A673 (cell line): ENCODE measurements around the gene GAB1. TPM values are rescaled to one million over a fixed set of nuclear protein-coding genes. Genes with fewer than 3 reads are reported as not detected.

ENCODE experiments used
- BruUV-seq: library from RNA; stranded (reverse); fragments of 400-500 nt; replicated peaks from 2 replicates; lab custom pipeline; 2021; lab: Mats Ljungman, UMichigan
- CTCF ChIA-PET: fragments of 300-600 bp; sonication (Branson Sonifier 250); formaldehyde crosslinking; loops from one replicate; lab custom pipeline; 2022; ENCODE audit warnings: antibody characterized with exemption; lab: Charles Lee
- POLR2A ChIA-PET: fragments of 300-600 bp; sonication (Branson Sonifier 250); formaldehyde crosslinking; loops from one replicate; lab custom pipeline; 2022; ENCODE audit warnings: antibody characterized with exemption; ENCODE audit not compliant: low non-redundant PET; lab: Charles Lee
- DNase-seq: peaks from one replicate; pipeline ENCODE4 v3.0.0-alpha.2; 2015; ENCODE audit warnings: low spot score
- H3K27ac ChIP-seq: fragments of 200-600 bp; sonication (generic); 2 replicates; pipeline ENCODE4 v1.5.1; 2016; ENCODE audit warnings: mixed run types, low read depth, mild to moderate bottlenecking, mixed read lengths, antibody characterized with exemption, low read length; ENCODE audit not compliant: poor library complexity, severe bottlenecking
- H3K27me3 ChIP-seq: fragments of 200-600 bp; sonication (generic); replicated peaks from 2 replicates; pipeline ENCODE4 v1.6.1; 2017; ENCODE audit warnings: mixed run types, low read depth, mild to moderate bottlenecking, mixed read lengths, antibody characterized with exemption, low read length; ENCODE audit not compliant: insufficient read depth, poor library complexity
- H3K36me3 ChIP-seq: fragments of 200-600 bp; sonication (generic); 2 replicates; pipeline ENCODE4 v1.6.1; 2016; ENCODE audit warnings: mixed run types, mild to moderate bottlenecking, mixed read lengths, antibody characterized with exemption, low read length; ENCODE audit not compliant: insufficient read depth, poor library complexity, severe bottlenecking
- H3K4me1 ChIP-seq: fragments of 200-600 bp; sonication (generic); 2 replicates; pipeline ENCODE4 v1.6.1; 2017; ENCODE audit warnings: mixed run types, mild to moderate bottlenecking, mixed read lengths, antibody characterized with exemption, low read length; ENCODE audit not compliant: insufficient read depth, poor library complexity, severe bottlenecking
- H3K4me3 ChIP-seq: fragments of 200-600 bp; sonication (generic); 2 replicates; pipeline ENCODE4 v1.5.1; 2016; ENCODE audit warnings: low read depth, mixed run types, mild to moderate bottlenecking, mixed read lengths, low read length; ENCODE audit not compliant: poor library complexity, severe bottlenecking
- H3K9me3 ChIP-seq: fragments of 200-600 bp; sonication (generic); 2 replicates; pipeline ENCODE4 v1.6.1; 2016; ENCODE audit warnings: mixed run types, low read depth, mild to moderate bottlenecking, mixed read lengths, antibody characterized with exemption, low read length; ENCODE audit not compliant: poor library complexity, severe bottlenecking
- EZH2 ChIP-seq: fragments of 200-600 bp; sonication (generic); IDR thresholded peaks from 2 replicates; pipeline ENCODE4 v1.6.1; 2017; ENCODE audit warnings: borderline replicate concordance, low read depth, mild to moderate bottlenecking, mixed read lengths, antibody characterized with exemption, low read length; ENCODE audit not compliant: poor library complexity, severe bottlenecking
- intact Hi-C: fragments of 100-400 bp; cut with micrococcal nuclease; formaldehyde crosslinking; loops from one replicate; pipeline ENCODE4 v1.10.0; 2022; ENCODE audit not compliant: unreplicated experiment
- total RNA-seq: library from RNA; stranded (reverse); gene quantifications from 2 replicates; pipeline ENCODE4 v1.2.3, GENCODE V29; 2021
- TF ChIP-seq, protein P1 (sequence below): fragments of 300-800, 200-600 bp; sonication (generic); conservative IDR thresholded peaks from 2 replicates; pipeline ENCODE4 v1.5.1; 2017; ENCODE audit warnings: low read depth, mild to moderate bottlenecking, antibody characterized with exemption, low read length, moderate library complexity, mixed read lengths

Gene GAB1
- total RNA-seq, 1 experiment from 2014 or later = 27.6 TPM

GRCh38 chr4:143451186-143451585 lies 114.5 kb downstream of the GAB1 start:
- Histone ChIP-seq H3K9me3 (no peaks in the 10 kb centered on the region), H3K4me1 (peaks cover 8% of the 10 kb centered on the region), H3K4me3 (no peak overlapping the region), H3K36me3 (no peaks in the 10 kb centered on the region), H3K27me3 (no peaks in the 10 kb centered on the region), H3K27ac (no peak overlapping the region)
- DNase-seq = peak; percentile 24
- TF ChIP-seq EZH2 = no peak
- TF ChIP-seq, protein P1, sequence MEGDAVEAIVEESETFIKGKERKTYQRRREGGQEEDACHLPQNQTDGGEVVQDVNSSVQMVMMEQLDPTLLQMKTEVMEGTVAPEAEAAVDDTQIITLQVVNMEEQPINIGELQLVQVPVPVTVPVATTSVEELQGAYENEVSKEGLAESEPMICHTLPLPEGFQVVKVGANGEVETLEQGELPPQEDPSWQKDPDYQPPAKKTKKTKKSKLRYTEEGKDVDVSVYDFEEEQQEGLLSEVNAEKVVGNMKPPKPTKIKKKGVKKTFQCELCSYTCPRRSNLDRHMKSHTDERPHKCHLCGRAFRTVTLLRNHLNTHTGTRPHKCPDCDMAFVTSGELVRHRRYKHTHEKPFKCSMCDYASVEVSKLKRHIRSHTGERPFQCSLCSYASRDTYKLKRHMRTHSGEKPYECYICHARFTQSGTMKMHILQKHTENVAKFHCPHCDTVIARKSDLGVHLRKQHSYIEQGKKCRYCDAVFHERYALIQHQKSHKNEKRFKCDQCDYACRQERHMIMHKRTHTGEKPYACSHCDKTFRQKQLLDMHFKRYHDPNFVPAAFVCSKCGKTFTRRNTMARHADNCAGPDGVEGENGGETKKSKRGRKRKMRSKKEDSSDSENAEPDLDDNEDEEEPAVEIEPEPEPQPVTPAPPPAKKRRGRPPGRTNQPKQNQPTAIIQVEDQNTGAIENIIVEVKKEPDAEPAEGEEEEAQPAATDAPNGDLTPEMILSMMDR = no peak
- BruUV-seq = no TSS peak
- POLR2A ChIA-PET = interaction anchor here (0.5 kb wide), 1 partner anchor 654 kb away, joined by 13 read pairs; no protein-coding TSS in a partner anchor
- intact Hi-C loops = no loop called here
- CTCF ChIA-PET = no interaction called here

DNA sequence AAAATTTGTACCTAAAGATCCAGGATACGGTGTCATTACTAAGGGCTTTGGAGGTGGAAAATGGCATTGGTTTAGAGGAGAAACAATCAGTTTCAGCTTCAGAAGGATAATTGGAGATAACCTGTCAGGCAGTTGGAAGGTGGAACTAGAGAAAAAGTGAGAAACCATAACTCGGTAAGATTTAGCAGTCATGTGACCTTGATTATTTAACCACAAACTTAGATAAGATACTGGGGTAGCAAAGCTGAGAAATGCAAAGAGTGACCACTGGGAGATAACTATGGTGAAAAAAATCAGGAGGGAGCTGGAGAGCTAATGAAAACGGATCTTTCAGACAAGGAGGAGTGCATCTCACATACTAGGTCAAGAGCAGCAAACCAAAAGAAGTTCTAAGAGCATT lies 118.5 kb downstream of the GAB1 start:
- ChIA-PET CTCF (no interaction called here), POLR2A (no interaction called here)
- no peaks in the 10 kb centered on the region for H3K27me3 ChIP-seq
- no peaks in the 10 kb centered on the region for H3K36me3 ChIP-seq
- peaks cover 8% of the 10 kb centered on the region for H3K4me1 ChIP-seq
- intact Hi-C loops = no loop called here
- no peak overlapping the region for H3K27ac ChIP-seq
- H3K4me3 ChIP-seq = no peak overlapping the region
- no peak for DNase-seq
- no peaks in the 10 kb centered on the region for H3K9me3 ChIP-seq
- no peak for TF ChIP-seq EZH2
- TF ChIP-seq, protein P1 = no peak
- BruUV-seq = no TSS peak

DNA sequence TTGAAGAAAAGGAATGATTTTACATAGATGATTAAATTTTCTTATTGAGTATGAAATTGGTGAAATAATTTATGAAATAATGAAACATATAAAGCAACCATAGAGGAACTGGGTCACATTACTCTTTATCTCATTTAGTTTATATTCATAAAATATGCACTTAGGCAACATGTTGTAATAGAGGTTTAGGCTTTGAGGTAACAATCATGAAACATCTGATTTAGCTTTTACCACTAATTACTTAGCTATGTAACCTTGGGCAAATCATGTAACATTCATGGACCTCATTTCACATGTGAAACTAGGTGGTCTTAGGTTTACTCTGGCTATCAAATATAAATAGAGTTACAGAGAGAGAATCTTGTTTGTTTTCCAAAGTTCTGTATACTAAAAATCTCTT lies 122.3 kb downstream of the GAB1 start:
- no TSS peak for BruUV-seq
- Histone ChIP-seq H3K27me3 (no peaks in the 10 kb centered on the region), H3K4me3 (no peak overlapping the region), H3K9me3 (no peaks in the 10 kb centered on the region), H3K27ac (no peak overlapping the region), H3K36me3 (no peaks in the 10 kb centered on the region), H3K4me1 (no peaks in the 10 kb centered on the region)
- POLR2A ChIA-PET = no interaction called here
- CTCF ChIA-PET = no interaction called here
- no peak for DNase-seq
- no peak for TF ChIP-seq EZH2
- TF ChIP-seq, protein P1 = no peak
- intact Hi-C loops = no loop called here
